GM12878 (cell line): Measurements from ENCODE around the gene HMGN1. TPM values are rescaled to one million over a fixed set of nuclear protein-coding genes. Genes with fewer than 3 reads are reported as not detected.

Source experiments
- ATAC-seq: fragments of 200-7000 bp; cut with Tn5 transposase; 3 replicates; pipeline ENCODE4 v1.9.1; 2020; ENCODE audit warnings: mild to moderate bottlenecking, moderate library complexity
- BruUV-seq: library from RNA; stranded (reverse); fragments of 400-500 nt; replicated peaks from 2 replicates; lab custom pipeline; 2021; lab: Mats Ljungman, UMichigan
- CTCF ChIA-PET: fragments of 300-600 bp; sonication (Branson Sonifier 250); formaldehyde crosslinking; extraction: SDS; loops from one replicate; lab custom pipeline; 2021; ENCODE audit warnings: inconsistent platforms; lab: Yijun Ruan, JAX
- POLR2A ChIA-PET: fragments of 350-600 bp; formaldehyde crosslinking; extraction: SDS; loops from one replicate; lab custom pipeline; 2021; ENCODE audit warnings: inconsistent platforms; lab: Charles Lee
- RAD21 ChIA-PET: fragments of 300-600 bp; sonication (Branson Sonifier 250); formaldehyde crosslinking; loops from one replicate; lab custom pipeline; 2023; ENCODE audit warnings: antibody characterized with exemption; ENCODE audit not compliant: unreplicated experiment; lab: Charles Lee
- SMC1A ChIA-PET: fragments of 300-600 bp; sonication (Branson Sonifier 250); formaldehyde crosslinking; loops from one replicate; lab custom pipeline; 2023; ENCODE audit not compliant: unreplicated experiment, uncharacterized antibody; lab: Charles Lee
- DNase-seq: peaks from one replicate; pipeline ENCODE4 v3.0.0-alpha.2; 2011; ENCODE audit warnings: low read depth, low spot score
- FAIRE-seq: peaks from 3 replicates; lab custom pipeline; 2011; peaks lifted over from hg19 to GRCh38; lab: Jason Lieb, UNC
- H2AFZ ChIP-seq: 2 replicates; pipeline ENCODE4 v1.6.0; 2011; ENCODE audit warnings: low read depth, low read length, control low read depth; ENCODE audit not compliant: control insufficient read depth
- H3K27ac ChIP-seq: 2 replicates; pipeline ENCODE4 v1.5.1; 2011; ENCODE audit warnings: control low read depth; ENCODE audit not compliant: control insufficient read depth, insufficient read depth
- H3K27me3 ChIP-seq, 2 experiments: replicated peaks in 1 of 2; 2 replicates each; pipeline versions ENCODE4 v1.6.0 to v1.6.1; 2011; ENCODE audit warnings: low read length in 1 of 2; ENCODE audit not compliant: control insufficient read depth in 2 of 2, insufficient read depth in 2 of 2
- H3K36me3 ChIP-seq, 2 experiments: 2 replicates each; pipeline ENCODE4 v1.5.1; 2011; ENCODE audit warnings: low read length in 1 of 2; ENCODE audit not compliant: control insufficient read depth in 2 of 2, insufficient read depth in 2 of 2
- H3K4me1 ChIP-seq: 2 replicates; pipeline ENCODE4 v1.6.1; 2011; ENCODE audit warnings: mild to moderate bottlenecking, low read length, moderate library complexity, mixed read lengths; ENCODE audit not compliant: control insufficient read depth, insufficient read depth
- H3K4me2 ChIP-seq: 2 replicates; pipeline ENCODE4 v1.6.0; 2011; ENCODE audit warnings: control low read depth; ENCODE audit not compliant: control insufficient read depth, insufficient read depth
- H3K4me3 ChIP-seq: fragments of 200-600 bp; sonication (generic); 2 replicates; pipeline ENCODE4 v1.5.1; 2016
- H3K79me2 ChIP-seq: 2 replicates; pipeline ENCODE4 v1.6.0; 2011; ENCODE audit warnings: low read length; ENCODE audit not compliant: control insufficient read depth, insufficient read depth
- H3K9ac ChIP-seq: 2 replicates; pipeline ENCODE4 v1.8.0; 2011; ENCODE audit warnings: low read length, control low read depth, mixed read lengths; ENCODE audit not compliant: control insufficient read depth, insufficient read depth
- H3K9me3 ChIP-seq: replicated peaks from 3 replicates; pipeline ENCODE4 v1.5.1; 2011; ENCODE audit warnings: mild to moderate bottlenecking, low read length; ENCODE audit not compliant: control insufficient read depth, insufficient read depth
- H4K20me1 ChIP-seq: 2 replicates; pipeline ENCODE4 v1.6.0; 2011; ENCODE audit not compliant: control insufficient read depth, insufficient read depth
- CBFB ChIP-seq: IDR thresholded peaks from 2 replicates; pipeline ENCODE4 v1.6.1; 2016; ENCODE audit warnings: antibody characterized with exemption, low read depth
- CREB1 ChIP-seq: IDR thresholded peaks from 2 replicates; pipeline ENCODE4 v1.6.1; 2012; ENCODE audit warnings: low read depth, mild to moderate bottlenecking, inconsistent platforms
- EZH2 ChIP-seq: IDR thresholded peaks from 2 replicates; pipeline ENCODE4 v1.6.1; 2012; ENCODE audit warnings: low read depth, mild to moderate bottlenecking, control low read depth, inconsistent platforms, low read length, borderline replicate concordance; ENCODE audit not compliant: control insufficient read depth
- FOXM1 ChIP-seq: IDR thresholded peaks from 2 replicates; pipeline ENCODE4 v1.6.1; 2012; ENCODE audit warnings: low read depth, mild to moderate bottlenecking, inconsistent platforms, low read length, moderate library complexity
- HDAC6 ChIP-seq: fragments of 200-600 bp; sonication (generic); IDR thresholded peaks from one replicate; pipeline ENCODE4 v1.8.0; 2017; ENCODE audit warnings: antibody characterized with exemption; ENCODE audit not compliant: unreplicated experiment
- IKZF1 ChIP-seq: fragments of 450-650 bp; conservative IDR thresholded peaks from 2 replicates; pipeline ENCODE4 v1.6.1; 2017; ENCODE audit warnings: antibody characterized with exemption, mild to moderate bottlenecking
- KAT2A ChIP-seq: conservative IDR thresholded peaks from 2 replicates; pipeline ENCODE4 v1.6.1; 2011; ENCODE audit warnings: low read depth, low read length; ENCODE audit not compliant: control insufficient read depth
- PAX5 ChIP-seq: IDR thresholded peaks from 2 replicates; pipeline ENCODE4 v1.6.1; 2011; ENCODE audit warnings: low read depth, low read length, borderline replicate concordance
- PAX8 ChIP-seq: fragments of 450-650 bp; IDR thresholded peaks from 2 replicates; pipeline ENCODE4 v1.6.1; 2017; ENCODE audit warnings: mild to moderate bottlenecking, moderate library complexity
- SP1 ChIP-seq: IDR thresholded peaks from one replicate; pipeline ENCODE4 v1.6.1; 2011; ENCODE audit warnings: low read depth, low read length
- SUZ12 ChIP-seq: fragments of 200-600 bp; sonication (generic); IDR thresholded peaks from one replicate; pipeline ENCODE4 v1.6.1; 2018; ENCODE audit warnings: antibody characterized with exemption, mild to moderate bottlenecking; ENCODE audit not compliant: unreplicated experiment
- TARDBP ChIP-seq: IDR thresholded peaks from 2 replicates; pipeline ENCODE4 v1.6.1; 2016; ENCODE audit warnings: borderline replicate concordance
- ZBTB33 ChIP-seq: fragments of 450-650 bp; IDR thresholded peaks from 2 replicates; pipeline ENCODE4 v1.6.1; 2017; ENCODE audit warnings: mild to moderate bottlenecking
- WGBS: methylation state at CpG from one replicate; pipeline ENCODE4 v1.1.6; 2016; ENCODE audit warnings: low lambda C conversion rate; ENCODE audit not compliant: insufficient replicate concordance, insufficient coverage; ENCODE audit errors: missing lambda C conversion rate; 5-methylcytosine and 5-hydroxymethylcytosine counted together
- in situ Hi-C: fragments of 300-500 bp; cut with MboI; formaldehyde crosslinking; loops from 9 replicates; pipeline ENCODE4 v1.14.3; 2018; ENCODE audit warnings: mixed read lengths
- intact Hi-C: fragments of 100-400 bp; cut with micrococcal nuclease; formaldehyde crosslinking; loops from one replicate; pipeline ENCODE4 v1.14.2; 2022; ENCODE audit not compliant: unreplicated experiment
- polyA plus RNA-seq, 11 experiments: library from polyadenylated mRNA; depleted of rRNA in 4 of 11; unstranded in 6 of 11; stranded (reverse) in 5 of 11; fragments of >200 nt; fragmentation: Nextera tagmentation in 4 of 11; fragmentation: Illumina TruSeq in 1 of 11; extraction: Ambion mirVana in 4 of 11; extraction: Trizol in 1 of 11; gene quantifications; 1 replicate in 1 of 11; 2 replicates in 10 of 11; pipeline versions ENCODE4 v1.2.1 to v1.2.3, GENCODE V29; 2011 to 2016; ENCODE audit warnings: inconsistent platforms in 2 of 11, missing spikeins in 2 of 11, low read depth in 1 of 11
- total RNA-seq, 4 experiments: library from RNA; depleted of rRNA in 3 of 4; stranded (reverse); fragments of >200 nt in 3 of 4; fragmentation: Illumina TruSeq in 1 of 4; extraction: Trizol in 1 of 4; gene quantifications; 2 replicates each; pipeline versions ENCODE4 v1.2.1 to v1.2.3, GENCODE V29; 2013 to 2021
- TF ChIP-seq, protein P1 (sequence below): IDR thresholded peaks from 2 replicates; pipeline ENCODE4 v1.6.1; 2011; ENCODE audit warnings: borderline replicate concordance, low read depth, mild to moderate bottlenecking, moderate library complexity, low read length; ENCODE audit not compliant: insufficient read depth, poor library complexity, severe bottlenecking
- TF ChIP-seq, protein P2 (sequence below): fragments of 450-650 bp; IDR thresholded peaks from 2 replicates; pipeline ENCODE4 v1.6.1; 2017; ENCODE audit warnings: borderline replicate concordance
- TF ChIP-seq, protein P3 (sequence below): fragments of 450-650 bp; formaldehyde crosslinking; IDR thresholded peaks from 2 replicates; pipeline ENCODE4 v1.4.0; 2022; ENCODE audit warnings: mild to moderate bottlenecking, moderate library complexity

The HMGN1 gene
- total and polyA plus RNA-seq, 10 of the 15 experiments (the other 5 are each of a cell fraction or from before 2014, with no cell fraction given), result 120 to 798 (median 396) TPM

DNA sequence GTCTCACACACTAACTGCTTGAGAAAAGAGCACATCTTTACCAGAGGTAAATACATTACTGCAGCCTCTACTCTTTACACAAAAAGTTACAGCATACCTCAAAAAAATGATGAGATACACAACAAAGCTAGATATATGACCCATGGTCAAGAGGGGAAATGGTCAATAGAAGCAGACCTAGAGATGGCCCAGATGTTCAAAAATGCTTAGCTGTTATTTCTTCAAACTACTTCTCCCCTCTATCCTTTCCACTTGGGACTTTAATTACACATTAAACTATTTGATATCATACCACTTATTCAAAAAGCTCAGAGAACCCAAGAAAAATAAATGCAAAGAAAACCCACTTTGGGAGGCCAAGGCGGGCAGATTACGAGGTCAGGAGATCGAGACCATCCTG, 48.3 kb downstream of the HMGN1 start:
- Histone ChIP-seq H3K79me2 (no peaks in the 10 kb centered on the region), H3K4me3 (no peak overlapping the region), H3K4me2 (no peak overlapping the region), H3K9me3 (peaks cover 5% of the 10 kb centered on the region; the same call in 2 of the 3 replicates), H3K4me1 (no peaks in the 10 kb centered on the region)
- CTCF ChIA-PET, result no interaction called here
- intact Hi-C loops, result no loop called here
- in situ Hi-C loops, result no loop called here
- 98% methylated on average over 3 of the region's 3 CpGs for WGBS
- FAIRE-seq, result no peak
- TF ChIP-seq, protein P1, sequence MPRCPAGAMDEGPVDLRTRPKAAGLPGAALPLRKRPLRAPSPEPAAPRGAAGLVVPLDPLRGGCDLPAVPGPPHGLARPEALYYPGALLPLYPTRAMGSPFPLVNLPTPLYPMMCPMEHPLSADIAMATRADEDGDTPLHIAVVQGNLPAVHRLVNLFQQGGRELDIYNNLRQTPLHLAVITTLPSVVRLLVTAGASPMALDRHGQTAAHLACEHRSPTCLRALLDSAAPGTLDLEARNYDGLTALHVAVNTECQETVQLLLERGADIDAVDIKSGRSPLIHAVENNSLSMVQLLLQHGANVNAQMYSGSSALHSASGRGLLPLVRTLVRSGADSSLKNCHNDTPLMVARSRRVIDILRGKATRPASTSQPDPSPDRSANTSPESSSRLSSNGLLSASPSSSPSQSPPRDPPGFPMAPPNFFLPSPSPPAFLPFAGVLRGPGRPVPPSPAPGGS, result no peak
- TF ChIP-seq ZBTB33 (no peak), FOXM1 (no peak), CREB1 (no peak), PAX5 (no peak), CBFB (no peak), HDAC6 (no peak), EZH2 (no peak), KAT2A (no peak), PAX8 (no peak), SP1 (no peak), SUZ12 (no peak), IKZF1 (no peak), TARDBP (no peak)
- TF ChIP-seq, protein P2, sequence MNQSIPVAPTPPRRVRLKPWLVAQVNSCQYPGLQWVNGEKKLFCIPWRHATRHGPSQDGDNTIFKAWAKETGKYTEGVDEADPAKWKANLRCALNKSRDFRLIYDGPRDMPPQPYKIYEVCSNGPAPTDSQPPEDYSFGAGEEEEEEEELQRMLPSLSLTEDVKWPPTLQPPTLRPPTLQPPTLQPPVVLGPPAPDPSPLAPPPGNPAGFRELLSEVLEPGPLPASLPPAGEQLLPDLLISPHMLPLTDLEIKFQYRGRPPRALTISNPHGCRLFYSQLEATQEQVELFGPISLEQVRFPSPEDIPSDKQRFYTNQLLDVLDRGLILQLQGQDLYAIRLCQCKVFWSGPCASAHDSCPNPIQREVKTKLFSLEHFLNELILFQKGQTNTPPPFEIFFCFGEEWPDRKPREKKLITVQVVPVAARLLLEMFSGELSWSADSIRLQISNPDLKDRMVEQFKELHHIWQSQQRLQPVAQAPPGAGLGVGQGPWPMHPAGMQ, result no peak
- TF ChIP-seq, protein P3, sequence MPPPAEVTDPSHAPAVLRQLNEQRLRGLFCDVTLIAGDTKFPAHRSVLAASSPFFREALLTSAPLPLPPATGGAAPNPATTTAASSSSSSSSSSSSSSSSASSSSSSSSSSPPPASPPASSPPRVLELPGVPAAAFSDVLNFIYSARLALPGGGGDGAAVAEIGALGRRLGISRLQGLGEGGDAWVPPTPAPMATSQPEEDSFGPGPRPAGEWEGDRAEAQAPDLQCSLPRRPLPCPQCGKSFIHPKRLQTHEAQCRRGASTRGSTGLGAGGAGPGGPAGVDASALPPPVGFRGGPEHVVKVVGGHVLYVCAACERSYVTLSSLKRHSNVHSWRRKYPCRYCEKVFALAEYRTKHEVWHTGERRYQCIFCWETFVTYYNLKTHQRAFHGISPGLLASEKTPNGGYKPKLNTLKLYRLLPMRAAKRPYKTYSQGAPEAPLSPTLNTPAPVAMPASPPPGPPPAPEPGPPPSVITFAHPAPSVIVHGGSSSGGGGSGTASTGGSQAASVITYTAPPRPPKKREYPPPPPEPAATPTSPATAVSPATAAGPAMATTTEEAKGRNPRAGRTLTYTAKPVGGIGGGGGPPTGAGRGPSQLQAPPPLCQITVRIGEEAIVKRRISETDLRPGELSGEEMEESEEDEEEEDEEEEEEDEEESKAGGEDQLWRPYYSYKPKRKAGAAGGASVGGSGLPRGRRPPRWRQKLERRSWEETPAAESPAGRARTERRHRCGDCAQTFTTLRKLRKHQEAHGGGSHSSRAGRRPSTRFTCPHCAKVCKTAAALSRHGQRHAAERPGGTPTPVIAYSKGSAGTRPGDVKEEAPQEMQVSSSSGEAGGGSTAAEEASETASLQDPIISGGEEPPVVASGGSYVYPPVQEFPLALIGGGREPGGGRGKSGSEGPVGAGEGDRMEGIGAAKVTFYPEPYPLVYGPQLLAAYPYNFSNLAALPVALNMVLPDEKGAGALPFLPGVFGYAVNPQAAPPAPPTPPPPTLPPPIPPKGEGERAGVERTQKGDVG, result no peak
- TF ChIP-seq, all 136 proteins: peak for 0
- no peaks in the 10 kb centered on the region for H4K20me1 ChIP-seq
- ChIA-PET RAD21 (interaction anchor here (1.1 kb wide), 2 partner anchors 13 to 87 kb away, joined by 3 to 5 read pairs; no protein-coding TSS in a partner anchor), POLR2A (interaction anchor here (1.8 kb wide), 1 partner anchor 27 kb away, joined by 4 read pairs; no protein-coding TSS in a partner anchor), SMC1A (no interaction called here)
- peaks cover 0 to 9% of the 10 kb centered on the region in 2 experiments; a peak in 1 of 4 replicates for H3K36me3 ChIP-seq
- ATAC-seq, result no peak
- H3K9ac ChIP-seq, result no peak overlapping the region
- no peaks in the 10 kb centered on the region for H3K27me3 ChIP-seq
- no peak overlapping the region for H2AFZ ChIP-seq
- no peak overlapping the region for H3K27ac ChIP-seq
- no TSS peak for BruUV-seq
- no peak for DNase-seq
